ENCODE measurements around the gene PHF12.
"Not testable (repeated sequence)": the region's sequence is repeated elsewhere in the genome, so short reads cannot be mapped to it uniquely, and the experiment has no call there.

PHF12 gene

GRCh38 chr17:28900986-28901726 lies 50.2 kb downstream of the PHF12 start:
- Histone ChIP-seq H3K36me3 (ENCODE audit: control insufficient read depth, insufficient read depth, low read length) (peaks cover 3% of the 10 kb centered on the region), H3K4me3 (ENCODE audit: low read length) (no peak overlapping the region), H3K27ac (ENCODE audit: low read depth, low read length) (no peak overlapping the region), H3K4me1 (ENCODE audit: control insufficient read depth, insufficient read depth, low read length) (peaks cover 7% of the 10 kb centered on the region), H3K27me3 (ENCODE audit: control insufficient read depth, insufficient read depth, low read length) (no peaks in the 10 kb centered on the region), H3K9ac (ENCODE audit: low read length) (no peak overlapping the region)

- Histone ChIP-seq H3K4me1 (ENCODE audit: control insufficient read depth, insufficient read depth, low read length) (peaks cover 7% of the 10 kb centered on the region), H3K4me3 (ENCODE audit: low read length) (no peak overlapping the region), H3K27ac (ENCODE audit: low read depth, low read length) (no peak overlapping the region), H3K36me3 (ENCODE audit: control insufficient read depth, insufficient read depth, low read length) (no peaks in the 10 kb centered on the region), H3K27me3 (ENCODE audit: control insufficient read depth, insufficient read depth, low read length) (no peaks in the 10 kb centered on the region), H3K9ac (ENCODE audit: low read length) (no peak overlapping the region)
Measured at GRCh38 chr17:28899212-28899815, 52.0 kb downstream of the PHF12 start.

- Histone ChIP-seq H3K9ac (ENCODE audit: low read length) (no peak overlapping the region), H3K4me1 (ENCODE audit: control insufficient read depth, insufficient read depth, low read length) (peaks cover 7% of the 10 kb centered on the region), H3K36me3 (ENCODE audit: control insufficient read depth, insufficient read depth, low read length) (no peaks in the 10 kb centered on the region), H3K27ac (ENCODE audit: low read depth, low read length) (peak overlapping the region; percentile 89), H3K4me3 (ENCODE audit: low read length) (no peak overlapping the region), H3K27me3 (ENCODE audit: control insufficient read depth, insufficient read depth, low read length) (no peaks in the 10 kb centered on the region)
Measured at GRCh38 chr17:28898527-28898955, 52.8 kb downstream of the PHF12 start.

DNA sequence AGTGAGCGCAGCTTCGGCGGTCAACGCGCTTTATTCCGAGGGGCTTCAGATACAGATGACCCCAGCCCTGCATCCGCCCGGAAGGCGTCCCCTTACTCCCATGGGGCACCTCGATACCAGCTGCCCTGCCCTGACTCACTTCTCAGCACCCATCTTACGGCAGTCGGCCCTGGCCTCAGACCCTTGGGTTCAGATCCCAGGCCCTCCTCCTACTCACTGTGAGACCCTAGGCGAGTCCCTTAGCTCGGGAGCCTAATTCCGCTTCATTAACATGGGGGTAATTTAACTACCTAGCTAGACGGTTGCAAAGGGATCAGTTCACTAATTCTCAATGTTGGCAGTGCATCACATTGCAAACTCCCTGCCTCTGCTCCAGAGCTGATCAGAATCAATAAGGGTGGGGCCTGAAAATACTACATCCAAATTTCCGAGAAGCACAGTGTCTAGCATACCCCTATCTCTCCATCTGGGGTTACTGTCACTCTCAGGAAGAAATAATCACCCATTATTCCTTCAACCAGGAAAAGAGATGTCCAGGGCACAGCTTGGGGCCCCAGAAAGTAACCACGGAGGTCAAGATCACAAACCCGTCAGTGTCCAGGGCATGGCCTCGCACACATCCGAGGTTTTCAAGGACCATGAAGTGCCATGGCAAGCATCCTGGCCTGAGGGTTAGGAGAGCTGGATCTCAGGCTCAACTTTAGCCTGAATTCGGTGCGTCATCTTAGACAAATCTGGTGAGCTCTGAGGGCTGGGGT lies 53.4 kb downstream of the PHF12 start:
- Histone ChIP-seq H3K27ac (ENCODE audit: low read depth, low read length) (peak overlapping the region; percentile 89), H3K9ac (ENCODE audit: low read length) (peak overlapping the region; percentile 85), H3K4me3 (ENCODE audit: low read length) (peak overlapping the region; percentile 84), H3K27me3 (ENCODE audit: control insufficient read depth, insufficient read depth, low read length) (no peaks in the 10 kb centered on the region), H3K4me1 (ENCODE audit: control insufficient read depth, insufficient read depth, low read length) (peaks cover 7% of the 10 kb centered on the region), H3K36me3 (ENCODE audit: control insufficient read depth, insufficient read depth, low read length) (no peaks in the 10 kb centered on the region)

DNA sequence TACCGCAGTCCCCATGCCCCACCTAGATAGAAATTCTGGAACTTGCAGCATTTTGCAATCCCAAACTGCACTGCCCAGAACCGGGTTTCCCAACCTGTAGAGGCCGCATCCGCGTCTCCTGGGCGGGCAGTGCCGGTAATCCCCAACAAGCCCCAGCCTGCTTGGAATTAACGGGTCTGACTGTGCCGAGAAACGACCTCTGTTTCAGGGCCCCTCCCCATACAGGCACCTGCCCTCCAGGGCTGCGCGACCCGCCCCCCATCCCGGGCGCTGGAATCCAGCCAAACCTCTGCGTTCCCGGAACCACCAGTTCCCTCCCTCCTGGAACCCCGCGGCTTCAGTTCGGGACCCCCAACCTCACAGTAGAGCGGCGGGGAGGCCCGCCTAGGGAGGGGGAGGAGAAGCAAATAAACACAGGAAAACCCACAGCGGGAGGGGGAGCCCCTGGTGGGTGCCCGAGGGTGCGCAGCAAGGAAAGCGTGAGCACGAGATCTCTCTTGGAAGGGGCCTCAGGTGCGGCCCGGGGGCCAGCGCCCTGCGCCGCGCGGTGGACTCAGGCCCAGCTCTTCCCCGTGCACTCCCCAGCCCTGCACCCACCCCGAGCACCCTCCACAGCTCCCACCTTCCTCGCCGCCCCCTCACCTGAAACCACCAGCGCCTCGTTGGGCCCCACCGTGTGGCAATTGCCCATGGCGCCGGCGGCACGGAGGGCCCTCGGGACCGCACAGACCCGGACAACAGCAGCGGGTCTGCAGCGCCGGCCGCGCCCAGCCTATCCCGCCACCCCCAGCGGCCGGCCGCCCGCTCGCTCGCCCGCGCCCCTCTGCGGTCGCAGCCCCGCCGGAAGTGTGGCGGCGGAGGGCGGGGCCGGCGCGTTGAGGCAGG lies 54.2 kb downstream of the PHF12 start, which contains the start of gene FLOT2:
Gene FLOT2 (minus strand): TSS at position 850 of the 885 bp plus-strand sequence. CDS start 159 bp downstream, at position 691.
- Histone ChIP-seq H3K4me3 (ENCODE audit: low read length) (peak within 1 kb of the TSS; percentile 84), H3K9ac (ENCODE audit: low read length) (peak within 1 kb of the TSS; percentile 85), H3K27me3 (ENCODE audit: control insufficient read depth, insufficient read depth, low read length) (no peaks in the 10 kb centered on the region), H3K36me3 (ENCODE audit: control insufficient read depth, insufficient read depth, low read length) (no peaks in the 10 kb centered on the region), H3K4me1 (ENCODE audit: control insufficient read depth, insufficient read depth, low read length) (peaks cover 7% of the 10 kb centered on the region), H3K27ac (ENCODE audit: low read depth, low read length) (peak within 1 kb of the TSS; percentile 89)

GRCh38 chr17:28896491-28896883 lies 54.8 kb downstream of the PHF12 start:
- no peak overlapping the region for H3K9ac ChIP-seq (ENCODE audit: low read length)
- H3K27me3 ChIP-seq (ENCODE audit: control insufficient read depth, insufficient read depth, low read length), result no peaks in the 10 kb centered on the region
- H3K4me3 ChIP-seq (ENCODE audit: low read length), result peak overlapping the region; percentile 84
- no peaks in the 10 kb centered on the region for H3K36me3 ChIP-seq (ENCODE audit: control insufficient read depth, insufficient read depth, low read length)
- peak overlapping the region; percentile 89 for H3K27ac ChIP-seq (ENCODE audit: low read depth, low read length)
- H3K4me1 ChIP-seq (ENCODE audit: control insufficient read depth, insufficient read depth, low read length), result peaks cover 7% of the 10 kb centered on the region

DNA sequence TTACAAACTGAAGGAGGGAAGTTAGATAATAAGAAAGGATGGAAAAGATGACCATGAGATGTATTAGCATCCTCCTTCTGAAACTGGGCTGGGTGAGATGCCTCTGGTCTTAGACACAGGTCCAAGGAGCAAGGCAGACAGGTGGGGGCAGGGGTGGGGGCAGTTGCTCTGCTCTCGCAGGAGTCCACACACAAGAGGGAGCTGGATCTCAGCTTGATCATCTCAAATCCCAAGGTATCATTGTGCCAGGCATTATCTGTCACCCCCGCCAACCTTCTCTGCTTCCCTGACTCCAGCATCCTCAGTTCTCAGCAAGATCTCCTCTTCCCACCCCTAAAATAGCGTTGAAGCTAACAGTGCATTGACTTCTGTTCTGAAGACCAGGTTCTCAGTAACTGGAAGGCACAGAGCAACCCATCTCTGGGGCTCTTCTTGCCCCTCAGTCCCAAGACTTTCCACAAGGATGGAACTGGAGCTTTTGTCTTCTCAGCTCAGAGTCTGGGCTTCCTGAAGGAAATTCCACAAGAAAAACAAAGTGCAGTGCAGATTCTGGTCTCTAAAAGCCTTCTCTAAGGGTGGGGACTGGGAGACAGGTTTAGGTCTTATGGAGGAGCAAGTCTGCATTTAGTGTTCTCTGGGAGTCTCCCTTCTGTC lies 55.4 kb downstream of the PHF12 start:
- Histone ChIP-seq H3K4me3 (ENCODE audit: low read length) (peak overlapping the region; percentile 84), H3K27ac (ENCODE audit: low read depth, low read length) (peak overlapping the region; percentile 89), H3K9ac (ENCODE audit: low read length) (no peak overlapping the region), H3K4me1 (ENCODE audit: control insufficient read depth, insufficient read depth, low read length) (peaks cover 7% of the 10 kb centered on the region), H3K36me3 (ENCODE audit: control insufficient read depth, insufficient read depth, low read length) (no peaks in the 10 kb centered on the region), H3K27me3 (ENCODE audit: control insufficient read depth, insufficient read depth, low read length) (no peaks in the 10 kb centered on the region)

DNA sequence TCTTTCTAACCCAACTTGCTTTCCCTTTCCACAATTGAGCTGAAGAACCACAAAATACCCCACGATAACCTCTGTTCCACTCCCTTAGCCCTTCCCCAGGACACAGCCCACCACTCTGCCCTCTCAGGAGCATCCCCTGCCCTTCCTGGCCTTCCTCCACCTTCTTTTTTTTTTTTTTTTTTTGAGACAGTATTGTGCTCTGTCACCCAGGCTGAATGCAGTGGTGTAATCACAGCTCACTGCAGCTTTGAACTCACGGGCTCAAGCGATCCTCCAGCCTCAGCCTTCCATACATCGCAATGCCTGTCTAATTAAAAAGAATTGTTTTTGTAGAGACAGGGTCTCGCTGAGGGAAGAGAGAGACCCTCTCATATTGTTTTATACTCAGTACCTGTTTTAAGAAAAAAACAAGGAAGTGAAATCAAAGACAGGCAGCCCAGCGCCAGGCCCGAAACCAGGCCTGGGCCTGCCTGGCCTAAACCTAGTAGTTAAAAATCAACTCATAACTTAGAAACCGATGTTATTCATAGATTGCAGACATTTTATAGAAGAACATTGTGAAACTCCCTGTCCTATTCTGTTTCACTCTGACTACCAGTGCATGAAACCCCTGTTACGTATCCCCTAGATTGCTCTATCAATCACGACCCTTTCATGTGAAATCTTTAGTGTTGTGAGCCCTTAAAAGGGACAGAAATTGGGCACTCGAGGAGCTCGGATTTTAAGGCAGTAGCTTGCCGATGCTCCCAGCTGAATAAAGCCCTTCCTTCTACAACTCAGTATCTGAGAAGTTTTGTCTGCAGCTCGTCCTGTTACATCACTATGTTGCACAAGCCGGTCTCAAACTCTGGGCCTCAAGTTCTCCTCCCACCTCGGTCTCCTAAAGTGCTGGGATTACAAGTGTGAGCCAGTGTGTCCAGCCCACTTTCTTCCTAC lies 57.8 kb downstream of the PHF12 start:
- H3K4me1 ChIP-seq (ENCODE audit: control insufficient read depth, insufficient read depth, low read length); H3K4me3 ChIP-seq (ENCODE audit: low read length); H3K9ac ChIP-seq (ENCODE audit: low read length); H3K36me3 ChIP-seq (ENCODE audit: control insufficient read depth, insufficient read depth, low read length); H3K27ac ChIP-seq (ENCODE audit: low read depth, low read length); H3K27me3 ChIP-seq (ENCODE audit: control insufficient read depth, insufficient read depth, low read length): not testable (repeated sequence)

- Histone ChIP-seq H3K4me3 (ENCODE audit: low read length) (no peak overlapping the region), H3K27ac (ENCODE audit: low read depth, low read length) (no peak overlapping the region), H3K4me1 (ENCODE audit: control insufficient read depth, insufficient read depth, low read length) (no peaks in the 10 kb centered on the region), H3K9ac (ENCODE audit: low read length) (no peak overlapping the region), H3K36me3 (ENCODE audit: control insufficient read depth, insufficient read depth, low read length) (peaks cover 5% of the 10 kb centered on the region), H3K27me3 (ENCODE audit: control insufficient read depth, insufficient read depth, low read length) (no peaks in the 10 kb centered on the region)
Measured at GRCh38 chr17:28892024-28892423, 59.3 kb downstream of the PHF12 start.

DNA sequence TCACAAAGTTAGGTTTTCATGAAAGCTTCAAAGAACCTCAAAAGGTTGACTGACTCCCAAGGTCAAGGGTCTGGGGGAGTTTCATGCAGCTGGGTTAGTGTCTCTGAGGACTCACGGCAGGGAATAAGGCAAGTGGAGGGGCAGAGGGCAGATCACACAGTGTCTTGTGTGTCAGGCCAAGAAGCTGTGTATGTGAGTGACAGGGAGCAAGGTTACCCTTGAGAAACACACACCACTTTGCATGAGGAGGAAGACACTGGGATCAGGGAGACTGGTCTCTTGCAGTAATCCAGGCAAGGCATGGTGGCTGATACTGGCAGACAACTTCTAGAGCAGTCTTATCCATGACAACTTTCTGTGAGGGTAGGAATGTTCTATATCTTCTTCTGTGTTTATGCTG lies 60.1 kb downstream of the PHF12 start:
- H3K27ac ChIP-seq (ENCODE audit: low read depth, low read length), result no peak overlapping the region

GRCh38 chr17:28889996-28890395 lies 61.3 kb downstream of the PHF12 start:
- no peak overlapping the region for H3K4me3 ChIP-seq (ENCODE audit: low read length)
- no peaks in the 10 kb centered on the region for H3K27me3 ChIP-seq (ENCODE audit: control insufficient read depth, insufficient read depth, low read length)
- H3K9ac ChIP-seq (ENCODE audit: low read length), result no peak overlapping the region
- H3K36me3 ChIP-seq (ENCODE audit: control insufficient read depth, insufficient read depth, low read length), result peaks cover 7% of the 10 kb centered on the region
- H3K27ac ChIP-seq (ENCODE audit: low read depth, low read length), result no peak overlapping the region
- no peaks in the 10 kb centered on the region for H3K4me1 ChIP-seq (ENCODE audit: control insufficient read depth, insufficient read depth, low read length)

More for the DNA sequence above, 60.1 kb downstream of the PHF12 start:
- H3K4me3 ChIP-seq (ENCODE audit: low read length), result no peak overlapping the region
- H3K36me3 ChIP-seq (ENCODE audit: control insufficient read depth, insufficient read depth, low read length), result peaks cover 5% of the 10 kb centered on the region
- no peaks in the 10 kb centered on the region for H3K4me1 ChIP-seq (ENCODE audit: control insufficient read depth, insufficient read depth, low read length)
- H3K9ac ChIP-seq (ENCODE audit: low read length), result no peak overlapping the region
- H3K27me3 ChIP-seq (ENCODE audit: control insufficient read depth, insufficient read depth, low read length), result no peaks in the 10 kb centered on the region
